HCT116 (cell line): ENCODE data around the gene APBA2. TPM values are rescaled to one million over a fixed set of nuclear protein-coding genes. Genes with fewer than 3 reads are reported as not detected.

ENCODE experiments used
- ATAC-seq: fragments of 200-7000 bp; cut with Tn5 transposase; 2 replicates; pipeline ENCODE4 v1.9.1; 2020; ENCODE audit warnings: mild to moderate bottlenecking, moderate library complexity
- BruUV-seq: library from RNA; stranded (reverse); fragments of 400-500 nt; replicated peaks from 2 replicates; lab custom pipeline; 2021; lab: Mats Ljungman, UMichigan
- CTCF ChIA-PET: fragments of 300-600 bp; sonication (Branson Sonifier 250); formaldehyde crosslinking; loops from one replicate; lab custom pipeline; 2021; ENCODE audit warnings: antibody characterized with exemption; lab: Charles Lee
- POLR2A ChIA-PET: fragments of 300-600, 350-600 bp; sonication (Branson Sonifier 250); formaldehyde crosslinking; loops from one replicate; lab custom pipeline; 2021; ENCODE audit warnings: antibody characterized with exemption; lab: Charles Lee
- RAD21 ChIA-PET, 2 experiments: fragments of 300-600 bp; sonication (Branson Sonifier 250); formaldehyde crosslinking; loops; one replicate each; lab custom pipeline; 2023; ENCODE audit warnings: low total read pairs in 2 of 2; ENCODE audit not compliant: uncharacterized antibody in 2 of 2, unreplicated experiment in 2 of 2, low non-redundant PET in 1 of 2; lab: Charles Lee
- DNase-seq: peaks from one replicate; pipeline ENCODE4 v3.0.0-alpha.2; 2010; ENCODE audit warnings: low read depth, low spot score
- H2AFZ ChIP-seq: fragments of 200-600 bp; shearing (Covaris generic), sonication (generic); 2 replicates; pipeline ENCODE4 v1.6.1; 2017; ENCODE audit warnings: low read depth, mixed run types, mixed read lengths, antibody characterized with exemption, low read length; ENCODE audit not compliant: poor library complexity, severe bottlenecking
- H3K27ac ChIP-seq: 2 replicates; pipeline ENCODE4 v1.5.1; 2012; ENCODE audit warnings: low read depth, low read length
- H3K27me3 ChIP-seq: fragments of 200-600 bp; sonication (generic); 2 replicates; pipeline ENCODE4 v1.6.1; 2016; ENCODE audit warnings: mixed run types, low read length, mixed read lengths; ENCODE audit not compliant: insufficient read depth
- H3K36me3 ChIP-seq, 2 experiments: fragments of 200-500 bp in 1 of 2; fragments of 200-600 bp in 1 of 2; sonication (Bioruptor generic) in 1 of 2; sonication (generic) in 1 of 2; 2 replicates each; pipeline versions ENCODE4 v1.5.1 to v1.6.1; 2014 to 2016; ENCODE audit warnings: low read length in 2 of 2, inconsistent platforms in 1 of 2, mixed read lengths in 1 of 2, mixed run types in 1 of 2; ENCODE audit not compliant: insufficient read depth in 2 of 2, control insufficient read depth in 1 of 2
- H3K4me1 ChIP-seq, 2 experiments: fragments of 200-600 bp in 1 of 2; sonication (generic) in 1 of 2; 2 replicates each; pipeline versions ENCODE4 v1.5.1 to v1.6.1; 2012 to 2017; ENCODE audit warnings: low read length in 2 of 2, inconsistent platforms in 1 of 2, mild to moderate bottlenecking in 1 of 2, mixed read lengths in 1 of 2, mixed run types in 1 of 2, moderate library complexity in 1 of 2; ENCODE audit not compliant: insufficient read depth in 2 of 2, control insufficient read depth in 1 of 2
- H3K4me2 ChIP-seq: fragments of 200-600 bp; sonication (generic); 2 replicates; pipeline ENCODE4 v1.6.1; 2017; ENCODE audit warnings: mixed run types, low read length, mixed read lengths
- H3K4me3 ChIP-seq, 2 experiments: fragments of 200-600 bp in 1 of 2; sonication (generic) in 1 of 2; replicated peaks in 1 of 2; 2 replicates each; pipeline ENCODE4 v1.5.1; 2011 to 2016; ENCODE audit warnings: low read length in 2 of 2, control low read depth in 1 of 2, low read depth in 1 of 2, mild to moderate bottlenecking in 1 of 2, mixed read lengths in 1 of 2, mixed run types in 1 of 2
- H3K79me2 ChIP-seq: fragments of 200-600 bp; sonication (generic); 2 replicates; pipeline ENCODE4 v1.6.1; 2017; ENCODE audit warnings: mild to moderate bottlenecking, mixed run types, low read length, moderate library complexity, mixed read lengths; ENCODE audit not compliant: insufficient read depth
- H3K9ac ChIP-seq: fragments of 200-600 bp; sonication (generic); 2 replicates; pipeline ENCODE4 v1.6.1; 2016; ENCODE audit warnings: low read length, mixed read lengths
- H3K9me2 ChIP-seq: fragments of 200-600 bp; sonication (generic), shearing (Covaris generic); 2 replicates; pipeline ENCODE4 v1.6.1; 2017; ENCODE audit warnings: mixed run types, mild to moderate bottlenecking, moderate library complexity; ENCODE audit not compliant: insufficient read depth
- H3K9me3 ChIP-seq, 2 experiments: fragments of 200-500 bp in 1 of 2; fragments of 200-600 bp in 1 of 2; sonication (Bioruptor generic) in 1 of 2; sonication (generic) in 1 of 2; 2 replicates each; pipeline ENCODE4 v1.6.1; 2014 to 2017; ENCODE audit warnings: low read length in 2 of 2, mixed read lengths in 2 of 2, inconsistent platforms in 1 of 2, low read depth in 1 of 2, mild to moderate bottlenecking in 1 of 2, mixed run types in 1 of 2, moderate library complexity in 1 of 2; ENCODE audit not compliant: control insufficient read depth in 1 of 2, insufficient read depth in 1 of 2
- H4K20me1 ChIP-seq: fragments of 200-600 bp; sonication (generic), shearing (Covaris generic); 2 replicates; pipeline ENCODE4 v1.6.1; 2017; ENCODE audit warnings: mixed run types, mild to moderate bottlenecking, moderate library complexity; ENCODE audit not compliant: insufficient read depth
- CBX3 ChIP-seq: IDR thresholded peaks from 2 replicates; pipeline ENCODE4 v1.6.1; 2012; ENCODE audit warnings: low read depth
- CEBPB ChIP-seq: IDR thresholded peaks from 2 replicates; pipeline ENCODE4 v1.6.1; 2012; ENCODE audit warnings: low read depth
- CTCF ChIP-seq, 3 experiments: fragments of 200-600 bp in 1 of 3; sonication (generic) in 1 of 3; IDR thresholded peaks in 2 of 3; conservative IDR thresholded peaks in 1 of 3; 2 replicates each; pipeline ENCODE4 v1.5.1; 2012 to 2017; ENCODE audit warnings: low read depth in 2 of 3, low read length in 2 of 3, antibody characterized with exemption in 1 of 3, borderline replicate concordance in 1 of 3, control low read depth in 1 of 3, mild to moderate bottlenecking in 1 of 3, mixed read lengths in 1 of 3, mixed run types in 1 of 3, moderate library complexity in 1 of 3; ENCODE audit not compliant: insufficient read depth in 1 of 3
- EGR1 ChIP-seq: IDR thresholded peaks from 2 replicates; pipeline ENCODE4 v1.6.1; 2012; ENCODE audit warnings: low read depth
- ELF1 ChIP-seq: IDR thresholded peaks from 2 replicates; pipeline ENCODE4 v1.6.1; 2012; ENCODE audit warnings: low read depth, borderline replicate concordance
- FOSL1 ChIP-seq: IDR thresholded peaks from 2 replicates; pipeline ENCODE4 v1.6.1; 2012; ENCODE audit warnings: low read depth
- MAX ChIP-seq: IDR thresholded peaks from 2 replicates; pipeline ENCODE4 v1.6.1; 2012
- POLR2A ChIP-seq: IDR thresholded peaks from 2 replicates; pipeline ENCODE4 v1.7.0; 2011; ENCODE audit warnings: borderline replicate concordance; ENCODE audit not compliant: insufficient read depth, insufficient read length; ENCODE audit errors: extremely low read depth
- RAD21 ChIP-seq: IDR thresholded peaks from 2 replicates; pipeline ENCODE4 v1.6.1; 2012; ENCODE audit warnings: low read depth, mild to moderate bottlenecking
- SP1 ChIP-seq: IDR thresholded peaks from 2 replicates; pipeline ENCODE4 v1.6.1; 2012; ENCODE audit warnings: low read depth
- SRF ChIP-seq: IDR thresholded peaks from 2 replicates; pipeline ENCODE4 v1.6.1; 2012; ENCODE audit warnings: low read depth
- TCF7L2 ChIP-seq: IDR thresholded peaks from 2 replicates; pipeline ENCODE4 v1.7.0; 2011; ENCODE audit warnings: borderline replicate concordance, inconsistent platforms; ENCODE audit not compliant: insufficient read depth, insufficient read length; ENCODE audit errors: extremely low read depth
- ZNF274 ChIP-seq: fragments of 200-500 bp; sonication (Bioruptor generic); IDR thresholded peaks from 2 replicates; pipeline ENCODE4 v1.6.1; 2014; ENCODE audit warnings: mild to moderate bottlenecking, low read depth, low read length, inconsistent platforms
- intact Hi-C: fragments of 100-400 bp; cut with micrococcal nuclease; formaldehyde crosslinking; loops from 2 replicates; pipeline ENCODE4 v1.10.0; 2022
- total RNA-seq: library from RNA; stranded (reverse); gene quantifications from one replicate; pipeline ENCODE4 v1.2.1, GENCODE V29; 2021; ENCODE audit not compliant: unreplicated experiment
- TF ChIP-seq, protein P1 (sequence below): IDR thresholded peaks from 2 replicates; pipeline ENCODE4 v1.6.1; 2012
- TF ChIP-seq, protein P2 (sequence below): IDR thresholded peaks from 2 replicates; pipeline ENCODE4 v1.6.1; 2011; ENCODE audit warnings: mild to moderate bottlenecking, low read length, moderate library complexity; ENCODE audit not compliant: insufficient replicate concordance; ENCODE audit errors: extremely low read depth

Gene APBA2
- total RNA-seq, 1 experiment from 2014 or later: 0.47 TPM

GRCh38 chr15:29071232-29071881, 185.6 kb downstream of the APBA2 start (continued):
- TF ChIP-seq CEBPB (no peak), MAX (no peak), TCF7L2 (no peak), FOSL1 (no peak), SRF (no peak), EGR1 (no peak)
- TF ChIP-seq, protein P1, sequence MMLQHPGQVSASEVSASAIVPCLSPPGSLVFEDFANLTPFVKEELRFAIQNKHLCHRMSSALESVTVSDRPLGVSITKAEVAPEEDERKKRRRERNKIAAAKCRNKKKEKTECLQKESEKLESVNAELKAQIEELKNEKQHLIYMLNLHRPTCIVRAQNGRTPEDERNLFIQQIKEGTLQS: no peak

DNA sequence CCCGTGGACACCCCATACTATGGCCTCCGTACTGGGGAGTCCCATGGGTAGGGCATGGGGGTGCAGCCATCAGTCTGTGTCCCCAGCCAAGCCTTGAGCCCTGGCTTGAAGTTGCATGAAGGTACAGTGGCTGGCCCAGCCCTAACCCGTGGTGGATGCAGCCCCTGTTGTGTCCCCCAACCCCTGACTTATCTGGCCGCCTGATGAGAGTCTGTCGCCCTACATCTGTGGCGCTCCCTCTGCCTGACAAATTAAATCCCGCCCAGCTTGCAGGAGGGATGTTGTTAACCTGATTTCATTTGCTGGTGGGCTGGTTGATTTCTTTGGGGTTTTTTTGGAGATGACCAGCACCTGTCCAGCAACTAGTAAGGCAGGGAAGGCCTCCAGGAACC, 186.1 kb downstream of the APBA2 start:
- H3K36me3 ChIP-seq: no peaks in the 10 kb centered on the region
- no peak for ATAC-seq
- no peaks in the 10 kb centered on the region for H3K9me3 ChIP-seq
- intact Hi-C loops: no loop called here
- no peaks in the 10 kb centered on the region for H3K27me3 ChIP-seq
- H3K9me2 ChIP-seq: no peaks in the 10 kb centered on the region
- no TSS peak for BruUV-seq
- ChIA-PET RAD21 (no interaction called here), POLR2A (no interaction called here), CTCF (no interaction called here)
- DNase-seq: no peak
- no peaks in the 10 kb centered on the region for H3K4me1 ChIP-seq
- no peak overlapping the region for H3K4me2 ChIP-seq
- H3K27ac ChIP-seq: no peak overlapping the region
- H4K20me1 ChIP-seq: no peaks in the 10 kb centered on the region
- H3K79me2 ChIP-seq: no peaks in the 10 kb centered on the region
- H2AFZ ChIP-seq: no peak overlapping the region
- H3K4me3 ChIP-seq: no peak overlapping the region
- TF ChIP-seq MAX (no peak), POLR2A (no peak), CTCF (IDR thresholded peaks at IDR 0.05 in 2 of 3, conservative IDR thresholded peaks at IDR 0.05 in 1 of 3; ENCODE audit: borderline replicate concordance in 1 of 3, insufficient read depth in 1 of 3, low read depth in 2 of 3, low read length in 2 of 3) (no peak), ELF1 (no peak), SRF (no peak), SP1 (no peak), CBX3 (no peak), ZNF274 (no peak), RAD21 (no peak)
- TF ChIP-seq, protein P2, sequence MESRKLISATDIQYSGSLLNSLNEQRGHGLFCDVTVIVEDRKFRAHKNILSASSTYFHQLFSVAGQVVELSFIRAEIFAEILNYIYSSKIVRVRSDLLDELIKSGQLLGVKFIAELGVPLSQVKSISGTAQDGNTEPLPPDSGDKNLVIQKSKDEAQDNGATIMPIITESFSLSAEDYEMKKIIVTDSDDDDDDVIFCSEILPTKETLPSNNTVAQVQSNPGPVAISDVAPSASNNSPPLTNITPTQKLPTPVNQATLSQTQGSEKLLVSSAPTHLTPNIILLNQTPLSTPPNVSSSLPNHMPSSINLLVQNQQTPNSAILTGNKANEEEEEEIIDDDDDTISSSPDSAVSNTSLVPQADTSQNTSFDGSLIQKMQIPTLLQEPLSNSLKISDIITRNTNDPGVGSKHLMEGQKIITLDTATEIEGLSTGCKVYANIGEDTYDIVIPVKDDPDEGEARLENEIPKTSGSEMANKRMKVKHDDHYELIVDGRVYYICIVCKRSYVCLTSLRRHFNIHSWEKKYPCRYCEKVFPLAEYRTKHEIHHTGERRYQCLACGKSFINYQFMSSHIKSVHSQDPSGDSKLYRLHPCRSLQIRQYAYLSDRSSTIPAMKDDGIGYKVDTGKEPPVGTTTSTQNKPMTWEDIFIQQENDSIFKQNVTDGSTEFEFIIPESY: no peak
- no peak overlapping the region for H3K9ac ChIP-seq
